C4-2B (cell line): ENCODE results near the gene TTC34.

ENCODE experiments used
- CTCF ChIP-seq: fragments of 450-650 bp; conservative IDR thresholded peaks from 2 replicates; pipeline ENCODE4 v1.5.1; 2017; ENCODE audit warnings: mild to moderate bottlenecking
- ZFX ChIP-seq: fragments of 450-650 bp; IDR thresholded peaks from 2 replicates; pipeline ENCODE4 v1.6.1; 2017

DNA sequence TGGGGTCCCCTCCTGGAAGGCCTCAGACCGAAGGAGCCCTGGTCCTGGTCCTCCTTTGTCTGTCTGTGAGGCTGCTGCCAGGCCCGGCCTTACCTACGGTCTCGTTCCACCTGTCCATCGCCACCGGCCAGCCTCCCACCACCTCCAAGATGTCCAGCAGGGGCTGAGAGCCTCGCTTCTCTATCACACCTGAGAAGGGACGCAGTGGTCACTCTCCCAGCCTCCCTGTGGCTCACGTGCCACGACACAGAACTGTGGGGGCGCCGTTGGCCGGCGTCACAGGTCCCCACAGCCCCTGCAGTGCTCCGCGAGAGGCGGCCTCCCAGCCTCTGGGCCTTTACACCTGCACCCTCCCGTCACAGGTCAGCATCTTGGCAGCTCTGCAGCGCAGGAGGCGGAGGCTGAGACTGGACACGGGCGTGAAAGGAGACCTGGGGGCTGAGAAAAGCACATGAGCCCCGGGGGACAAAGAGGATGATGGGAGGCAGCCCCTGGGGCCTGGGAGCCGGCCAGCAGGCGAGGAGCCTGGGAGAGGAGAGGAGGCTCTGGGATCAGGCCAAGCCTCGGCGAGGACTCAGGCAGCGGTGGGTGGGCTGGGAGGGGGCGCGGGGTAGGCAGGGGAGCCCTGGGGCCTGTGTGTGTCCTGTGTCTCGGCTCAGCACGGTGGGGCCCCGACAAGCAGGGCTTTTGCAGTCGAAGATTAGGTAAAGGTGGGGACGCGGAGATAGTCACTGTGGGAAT lies 194.4 kb downstream of the TTC34 start:
- TF ChIP-seq CTCF (no peak), ZFX (no peak)
